GM19239 (cell line): Measurements from ENCODE around the gene EOGT.

Experiments used
- DNase-seq: peaks from one replicate; pipeline ENCODE4 v3.0.0; 2011; ENCODE audit warnings: low spot score; ENCODE audit not compliant: insufficient read length
- FAIRE-seq: peaks from 2 replicates; lab custom pipeline; 2011; peaks lifted over from hg19 to GRCh38; lab: Jason Lieb, UNC

The EOGT gene

DNA sequence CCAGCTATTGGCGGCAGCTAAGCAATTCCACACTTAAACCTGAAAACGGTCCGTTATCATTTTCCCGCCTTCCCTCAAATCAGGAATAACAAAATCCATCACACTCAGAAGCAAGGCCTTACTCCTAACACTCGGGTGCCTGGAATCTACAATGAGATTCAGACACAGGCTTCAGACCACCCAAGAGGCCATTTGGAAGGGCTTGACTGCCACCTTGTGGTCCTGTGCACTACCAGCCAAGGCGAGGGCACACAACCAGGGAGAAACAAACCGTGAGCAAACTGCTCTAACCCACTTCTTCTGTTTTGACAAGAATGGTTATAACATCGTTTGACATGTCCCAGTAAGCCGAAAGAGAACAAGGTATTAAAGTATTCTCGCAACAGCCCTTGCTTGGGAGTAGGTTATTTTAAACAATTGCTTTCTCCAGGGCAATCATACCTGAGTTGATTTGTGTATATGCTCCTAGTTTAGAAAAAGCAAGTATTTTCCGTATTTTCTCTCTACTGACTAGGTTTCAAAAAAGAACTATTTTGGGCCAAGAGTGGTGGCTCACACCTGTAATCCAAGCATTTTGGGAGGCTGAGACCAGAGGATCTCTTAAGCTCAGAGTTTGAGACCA, 41.0 kb downstream of the EOGT start:
- peak; percentile 47 for FAIRE-seq
- DNase-seq, result peak; percentile 6

DNA sequence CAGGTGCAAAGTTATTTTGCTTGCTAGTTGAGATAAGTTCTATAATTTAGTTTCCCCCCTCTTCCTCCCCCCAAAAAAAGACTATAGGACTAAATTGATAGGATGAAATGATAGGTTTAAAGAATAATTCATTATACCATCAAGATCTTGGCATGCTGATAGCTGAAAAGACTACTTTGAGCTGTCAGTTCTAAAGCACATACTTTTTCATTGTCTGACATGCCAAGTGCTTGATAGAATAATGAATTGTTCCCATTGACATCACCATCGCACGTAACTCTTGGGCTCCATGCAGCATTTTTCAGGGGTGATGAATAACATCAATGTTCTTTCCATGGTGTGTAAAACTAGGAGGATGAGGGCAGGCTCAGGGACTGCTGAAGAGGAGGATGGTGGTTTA, 48.8 kb downstream of the EOGT start:
- DNase-seq, result no peak
- FAIRE-seq, result no peak

DNA sequence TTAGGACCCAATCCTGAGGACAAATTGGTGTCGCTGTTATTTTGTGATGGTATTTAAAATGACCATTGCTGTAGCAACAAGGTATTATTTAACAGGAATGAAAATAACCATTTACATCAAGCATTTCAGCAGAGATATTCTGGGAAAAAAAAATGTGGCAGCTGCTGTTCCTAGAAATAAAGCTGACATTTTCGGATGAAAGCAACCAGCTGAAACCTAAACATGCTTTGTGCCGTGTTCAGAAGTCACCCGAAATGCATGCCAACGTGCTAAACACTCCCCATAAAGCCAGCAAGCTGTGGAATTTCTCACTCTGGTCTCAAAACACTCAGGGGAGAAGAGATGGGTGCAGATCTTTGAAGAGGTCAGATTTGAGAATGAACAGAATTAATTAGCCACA, 49.6 kb downstream of the EOGT start:
- no peak for DNase-seq
- FAIRE-seq, result no peak

DNA sequence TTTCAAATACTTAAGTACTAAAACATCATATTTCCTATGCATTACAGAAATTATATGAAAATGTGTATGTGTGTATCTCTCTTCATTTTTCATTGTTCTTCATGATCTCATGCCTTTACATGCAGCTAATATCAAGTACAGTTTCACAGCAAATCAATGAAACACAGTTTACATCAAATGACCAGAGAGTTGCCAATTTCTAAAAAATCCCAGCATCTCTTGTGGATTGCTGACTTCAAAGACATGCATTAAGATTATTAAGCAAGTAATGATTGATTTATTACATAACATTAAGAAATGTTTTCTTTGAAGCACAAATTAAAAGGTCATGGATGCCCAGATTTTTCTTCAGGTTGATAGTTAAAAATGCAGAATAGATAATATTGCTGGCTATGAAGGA, 50.1 kb downstream of the EOGT start:
- no peak for DNase-seq
- no peak for FAIRE-seq

DNA sequence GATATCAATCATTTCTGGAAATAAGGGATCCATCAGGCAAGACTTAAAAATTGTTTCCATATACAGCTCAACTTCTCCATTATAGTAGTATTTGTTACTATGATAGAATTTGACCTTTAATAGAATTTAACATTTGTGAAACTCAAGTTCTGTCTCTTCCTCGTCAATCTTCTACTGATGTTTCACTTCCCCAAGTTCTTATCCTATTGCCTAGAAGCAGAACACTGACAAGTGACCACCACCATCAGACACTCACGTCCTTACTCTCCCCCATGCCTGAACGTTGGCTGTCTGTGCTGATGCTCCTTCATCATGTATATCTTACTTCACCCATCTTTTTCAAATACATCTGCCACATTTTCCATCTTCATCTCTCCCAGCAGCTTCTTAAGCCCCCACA, 54.6 kb downstream of the EOGT start:
- DNase-seq (no peak), FAIRE-seq (no peak)

DNA sequence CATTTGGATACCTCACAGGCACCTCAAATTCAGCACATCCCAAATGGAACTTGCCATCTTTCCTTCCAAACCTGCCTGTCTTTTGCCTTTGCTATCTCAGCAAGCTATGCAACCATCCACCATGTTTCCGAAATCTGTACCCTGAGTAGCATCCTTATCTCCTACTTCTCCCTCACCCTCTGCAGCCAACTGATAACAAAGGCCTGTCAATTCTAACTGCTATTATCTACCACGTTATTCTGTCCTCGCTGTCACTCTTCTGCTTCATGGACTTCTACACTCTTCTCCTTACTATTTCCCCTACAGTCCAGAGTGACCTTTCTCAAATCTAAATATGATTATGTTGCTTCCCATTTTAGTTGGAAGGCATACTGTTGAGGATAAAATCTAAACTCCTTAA, 55.6 kb downstream of the EOGT start:
- DNase-seq (no peak), FAIRE-seq (no peak)

DNA sequence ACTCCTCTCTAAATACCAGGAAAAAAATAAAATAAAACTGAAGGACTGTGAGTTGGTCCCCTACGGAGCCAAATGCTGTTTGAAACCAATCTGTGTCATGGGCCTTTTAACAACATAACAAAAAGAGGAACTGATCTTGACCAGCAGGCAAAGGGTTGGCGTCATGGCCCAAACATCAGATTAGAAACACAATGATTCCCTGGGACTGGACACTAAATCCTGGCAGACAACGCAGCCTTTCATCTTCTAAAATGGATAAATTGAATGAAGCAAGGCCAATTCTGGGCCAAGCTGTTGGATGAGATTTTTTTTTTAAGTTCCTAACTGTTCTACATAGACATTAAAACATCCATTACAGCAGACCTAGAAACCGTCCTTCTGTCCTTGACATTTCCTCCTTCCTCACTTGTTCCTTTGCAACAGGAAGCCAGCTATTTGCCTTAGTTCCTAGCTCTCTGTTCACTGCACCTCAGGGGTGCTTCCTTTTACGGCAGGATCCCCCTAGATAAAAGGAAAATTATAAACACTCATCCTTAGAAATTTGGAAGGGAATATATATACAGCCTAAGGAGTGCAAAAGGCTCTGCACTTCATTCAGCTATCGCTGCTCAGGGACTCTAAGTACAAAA, 59.6 kb downstream of the EOGT start:
- peak; percentile 11 for FAIRE-seq
- no peak for DNase-seq

DNA sequence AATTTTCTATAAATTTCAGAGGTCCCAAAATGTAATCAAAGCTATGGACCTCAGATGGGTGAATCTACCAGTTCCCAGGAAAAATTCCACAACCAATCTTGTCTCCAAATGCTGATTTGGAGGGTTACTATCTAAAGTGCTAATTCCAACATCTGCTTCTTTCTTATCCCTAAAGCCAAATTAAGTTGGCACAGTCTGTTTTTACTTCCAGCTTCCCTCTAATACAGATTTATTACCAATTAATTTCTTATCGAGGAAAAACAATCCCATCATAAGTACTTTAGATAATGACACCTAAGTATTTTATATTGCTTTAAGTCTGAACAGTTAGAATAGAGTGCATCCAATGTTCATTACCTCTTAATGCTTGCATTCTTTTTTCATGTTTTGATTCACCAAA, 68.3 kb downstream of the EOGT start:
- FAIRE-seq, result no peak
- DNase-seq, result no peak

DNA sequence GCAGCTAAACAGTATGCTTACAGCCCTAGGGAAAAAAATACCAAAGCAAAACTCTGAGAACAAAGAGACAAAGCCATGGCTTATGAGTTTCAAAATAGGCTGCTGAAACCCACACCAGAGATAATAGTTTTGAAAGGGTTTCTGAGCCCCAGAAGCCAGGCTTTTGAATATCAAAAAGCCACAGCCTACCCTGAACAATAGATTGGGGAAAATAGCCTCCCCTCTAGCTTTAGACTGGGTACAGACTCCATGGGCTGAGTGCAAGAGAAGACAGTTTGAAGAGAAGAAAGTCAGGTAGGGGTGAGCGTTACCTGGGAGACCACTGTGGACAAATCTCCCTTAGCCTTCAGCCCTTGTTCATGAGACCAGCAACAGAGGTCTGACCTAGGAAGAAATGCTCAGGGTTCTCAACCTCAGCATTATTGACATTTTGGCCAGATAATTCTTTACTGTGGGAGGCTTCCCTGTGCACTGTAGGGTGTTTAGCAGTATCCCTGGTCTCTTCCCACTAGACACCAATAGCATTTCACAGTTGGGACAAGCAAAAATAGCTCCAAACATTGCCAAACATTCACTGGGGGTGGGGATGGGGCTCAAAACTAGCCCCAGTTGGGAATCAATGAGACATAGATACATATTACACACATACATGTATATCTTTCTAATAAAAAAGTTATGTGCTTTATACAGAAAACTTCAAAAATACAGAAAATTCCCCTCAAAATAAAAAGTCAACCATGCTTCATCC, 69.6 kb downstream of the EOGT start:
- DNase-seq, result no peak
- FAIRE-seq, result no peak

DNA sequence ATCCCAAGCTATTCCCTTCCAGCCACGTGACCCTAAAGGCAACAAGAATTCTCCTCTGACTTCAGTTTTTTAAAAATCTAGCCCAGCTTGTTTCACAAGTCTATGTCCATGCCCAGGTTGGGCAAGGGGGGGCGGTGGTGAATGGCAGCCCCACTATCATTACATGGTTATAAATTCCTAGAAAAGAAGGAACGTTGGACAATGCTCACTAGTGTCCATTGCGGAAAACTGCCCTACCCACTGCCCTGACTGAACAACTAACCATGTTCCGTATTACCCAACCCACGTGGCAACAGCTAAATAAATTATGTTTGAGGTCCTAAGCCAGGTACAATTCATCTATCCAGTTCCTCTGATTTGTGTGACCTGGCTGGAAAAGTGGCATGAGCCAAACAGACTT, 72.4 kb downstream of the EOGT start:
- DNase-seq (no peak), FAIRE-seq (no peak)

DNA sequence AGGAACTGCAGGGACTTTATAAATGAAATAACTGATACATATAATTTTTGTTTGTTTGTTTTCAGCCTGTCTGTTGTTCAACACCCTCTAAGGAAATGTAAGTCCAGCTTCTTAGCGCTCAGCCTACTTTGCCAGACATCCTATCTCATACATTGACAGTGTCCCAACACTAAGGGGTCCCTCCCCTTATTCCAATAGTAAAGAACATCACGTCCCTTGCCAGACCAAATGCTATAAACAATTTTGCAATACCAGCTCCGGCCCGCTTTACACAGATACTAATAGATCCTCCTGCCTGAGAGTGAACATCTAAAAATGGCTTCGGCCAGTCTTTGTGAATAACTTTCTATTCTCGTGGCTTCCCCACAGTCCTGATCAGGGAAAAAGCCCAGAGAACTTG, 76.6 kb downstream of the EOGT start:
- DNase-seq (no peak), FAIRE-seq (no peak)

DNA sequence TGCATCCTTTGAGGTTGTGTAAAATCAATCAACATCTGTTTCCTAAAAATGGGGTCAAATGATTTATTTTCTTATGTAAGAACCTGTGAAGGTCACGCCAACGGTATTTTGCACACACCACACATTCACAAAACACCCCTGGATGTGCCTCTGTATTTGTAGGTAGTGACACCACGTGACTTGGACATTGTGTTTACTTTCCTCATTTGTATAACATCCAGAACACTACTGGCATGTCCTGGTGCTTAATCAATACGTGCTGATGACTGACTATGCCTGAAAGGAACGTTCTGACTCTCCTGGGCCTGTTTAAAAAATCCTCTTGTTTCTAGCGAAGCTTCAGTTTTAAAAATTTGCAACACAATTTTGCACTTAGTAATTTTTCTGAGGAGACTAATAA, 77.7 kb downstream of the EOGT start:
- no peak for FAIRE-seq

DNA sequence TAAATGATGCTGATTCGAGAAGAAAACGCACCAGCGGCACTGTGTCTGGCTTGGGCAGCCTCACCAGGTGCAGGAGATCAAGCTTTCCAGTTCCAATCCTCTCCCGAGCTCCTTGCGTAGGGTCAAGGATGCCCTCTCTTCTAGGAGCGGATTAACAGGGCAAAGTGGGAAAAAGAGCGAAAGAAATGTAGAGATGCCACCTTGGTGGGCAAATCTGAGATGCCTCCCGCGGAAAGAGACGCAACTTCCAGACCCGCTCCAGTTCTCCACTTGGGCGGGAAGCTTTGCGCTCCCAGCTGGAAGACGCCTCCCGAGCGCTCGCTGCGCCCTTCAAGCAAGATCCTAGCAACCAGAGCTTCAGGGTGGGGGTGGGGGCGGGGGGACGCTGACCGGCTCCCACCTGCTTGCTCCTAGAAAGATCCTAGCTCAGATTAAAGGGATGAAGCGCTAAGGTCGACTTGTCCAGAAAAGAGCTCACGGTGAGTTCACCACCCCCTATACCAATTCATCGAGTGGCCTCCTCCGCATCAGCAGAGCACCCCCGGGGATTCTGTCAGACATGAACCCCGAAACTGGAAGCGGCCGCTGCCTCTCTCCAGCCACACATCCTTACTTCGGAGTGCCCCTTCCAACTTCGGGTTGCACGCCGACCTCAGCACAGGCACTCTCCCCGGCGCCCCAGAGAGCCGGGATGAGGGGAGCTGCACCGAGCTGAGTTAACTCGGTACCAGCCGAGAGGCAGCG, 81.9 kb downstream of the EOGT start:
- no peak for DNase-seq
- FAIRE-seq, result no peak

More for the DNA sequence above, 77.7 kb downstream of the EOGT start:
- no peak for DNase-seq
